Bronchial epithelial cell (primary cell): ENCODE measurements around the gene RNF39. TPM values are rescaled to one million over a fixed set of nuclear protein-coding genes. Genes with fewer than 3 reads are reported as not detected.
A peak's percentile ranks its signal among the peaks of the same experiment; 100 is the strongest.

Experiments used
- DNase-seq: peaks from one replicate; pipeline ENCODE4 v3.0.0-alpha.2; 2010; ENCODE audit warnings: low read depth
- FAIRE-seq: peaks from 2 replicates; lab custom pipeline; 2011; peaks lifted over from hg19 to GRCh38; lab: Jason Lieb, UNC
- H3K27me3 ChIP-seq: 2 replicates; pipeline ENCODE4 v1.5.1; 2011; ENCODE audit warnings: low read length; ENCODE audit not compliant: control insufficient read depth, insufficient read depth
- H3K36me3 ChIP-seq: 2 replicates; pipeline ENCODE4 v1.5.1; 2011; ENCODE audit warnings: low read length; ENCODE audit not compliant: control insufficient read depth, insufficient read depth
- H3K4me3 ChIP-seq: 2 replicates; pipeline ENCODE4 v1.5.1; 2011; ENCODE audit warnings: mild to moderate bottlenecking, low read depth, low read length, control low read depth
- total RNA-seq: library from RNA; depleted of rRNA; stranded (reverse); fragments of >200 nt; gene quantifications from 2 replicates; pipeline ENCODE4 v1.2.1, GENCODE V29; 2014
- TF ChIP-seq, protein P1 (sequence below): IDR thresholded peaks from 2 replicates; pipeline ENCODE4 v1.5.1; 2011; ENCODE audit warnings: mild to moderate bottlenecking, moderate library complexity, low read length, control low read depth, inconsistent platforms; ENCODE audit not compliant: insufficient read depth, severe bottlenecking

RNF39 gene
- total RNA-seq, 1 donor from 2014 or later = 1.6 TPM

DNA sequence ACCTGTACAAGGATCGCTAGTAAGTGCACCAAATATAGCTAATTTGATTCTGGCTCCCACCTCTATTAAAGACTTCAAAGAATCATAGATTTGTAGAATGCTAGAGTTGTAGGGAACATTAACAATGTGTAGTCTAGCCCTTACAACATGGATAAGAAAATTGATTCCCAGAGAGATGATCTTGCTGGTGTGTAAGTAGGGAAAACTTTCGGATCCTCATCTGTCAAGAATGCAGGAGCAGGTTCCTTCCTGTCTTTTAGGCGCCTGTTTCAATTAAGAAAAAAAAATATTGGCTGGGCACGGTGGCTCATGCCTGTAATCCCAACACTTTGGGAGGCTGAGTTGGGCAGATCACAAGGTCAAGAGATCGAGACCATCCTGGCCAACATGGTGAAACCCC, 12.3 kb upstream of the RNF39 start:
- H3K36me3 ChIP-seq = no peaks in the 10 kb centered on the region
- no peak overlapping the region for H3K4me3 ChIP-seq
- TF ChIP-seq, protein P1, sequence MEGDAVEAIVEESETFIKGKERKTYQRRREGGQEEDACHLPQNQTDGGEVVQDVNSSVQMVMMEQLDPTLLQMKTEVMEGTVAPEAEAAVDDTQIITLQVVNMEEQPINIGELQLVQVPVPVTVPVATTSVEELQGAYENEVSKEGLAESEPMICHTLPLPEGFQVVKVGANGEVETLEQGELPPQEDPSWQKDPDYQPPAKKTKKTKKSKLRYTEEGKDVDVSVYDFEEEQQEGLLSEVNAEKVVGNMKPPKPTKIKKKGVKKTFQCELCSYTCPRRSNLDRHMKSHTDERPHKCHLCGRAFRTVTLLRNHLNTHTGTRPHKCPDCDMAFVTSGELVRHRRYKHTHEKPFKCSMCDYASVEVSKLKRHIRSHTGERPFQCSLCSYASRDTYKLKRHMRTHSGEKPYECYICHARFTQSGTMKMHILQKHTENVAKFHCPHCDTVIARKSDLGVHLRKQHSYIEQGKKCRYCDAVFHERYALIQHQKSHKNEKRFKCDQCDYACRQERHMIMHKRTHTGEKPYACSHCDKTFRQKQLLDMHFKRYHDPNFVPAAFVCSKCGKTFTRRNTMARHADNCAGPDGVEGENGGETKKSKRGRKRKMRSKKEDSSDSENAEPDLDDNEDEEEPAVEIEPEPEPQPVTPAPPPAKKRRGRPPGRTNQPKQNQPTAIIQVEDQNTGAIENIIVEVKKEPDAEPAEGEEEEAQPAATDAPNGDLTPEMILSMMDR = no peak
- DNase-seq (peak; percentile 67), FAIRE-seq (no peak)
- H3K27me3 ChIP-seq = no peaks in the 10 kb centered on the region

DNA sequence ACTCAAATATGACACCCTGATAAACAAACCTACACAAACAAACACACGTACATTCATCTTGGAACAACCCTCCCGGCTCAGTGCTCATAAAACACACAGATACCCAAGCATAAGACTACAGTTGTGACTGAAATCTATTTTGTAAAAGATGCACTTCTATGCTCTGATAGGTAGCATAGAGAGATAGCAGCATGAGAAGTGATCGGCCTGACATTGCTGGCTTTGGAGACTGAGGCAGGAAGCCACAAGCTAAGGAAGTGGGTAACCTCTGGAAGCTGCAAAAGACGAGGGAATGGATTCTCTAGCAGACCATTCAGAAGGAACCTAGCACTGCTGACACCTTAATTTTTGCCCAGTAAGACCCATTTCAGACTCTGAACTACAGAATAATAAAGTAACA, 1.6 kb upstream of the RNF39 start:
- no peak for DNase-seq
- no peak for FAIRE-seq
- Histone ChIP-seq H3K27me3 (peaks cover 5% of the 10 kb centered on the region), H3K4me3 (no peak overlapping the region), H3K36me3 (peaks cover 3% of the 10 kb centered on the region)
- TF ChIP-seq, protein P1 = no peak

DNA sequence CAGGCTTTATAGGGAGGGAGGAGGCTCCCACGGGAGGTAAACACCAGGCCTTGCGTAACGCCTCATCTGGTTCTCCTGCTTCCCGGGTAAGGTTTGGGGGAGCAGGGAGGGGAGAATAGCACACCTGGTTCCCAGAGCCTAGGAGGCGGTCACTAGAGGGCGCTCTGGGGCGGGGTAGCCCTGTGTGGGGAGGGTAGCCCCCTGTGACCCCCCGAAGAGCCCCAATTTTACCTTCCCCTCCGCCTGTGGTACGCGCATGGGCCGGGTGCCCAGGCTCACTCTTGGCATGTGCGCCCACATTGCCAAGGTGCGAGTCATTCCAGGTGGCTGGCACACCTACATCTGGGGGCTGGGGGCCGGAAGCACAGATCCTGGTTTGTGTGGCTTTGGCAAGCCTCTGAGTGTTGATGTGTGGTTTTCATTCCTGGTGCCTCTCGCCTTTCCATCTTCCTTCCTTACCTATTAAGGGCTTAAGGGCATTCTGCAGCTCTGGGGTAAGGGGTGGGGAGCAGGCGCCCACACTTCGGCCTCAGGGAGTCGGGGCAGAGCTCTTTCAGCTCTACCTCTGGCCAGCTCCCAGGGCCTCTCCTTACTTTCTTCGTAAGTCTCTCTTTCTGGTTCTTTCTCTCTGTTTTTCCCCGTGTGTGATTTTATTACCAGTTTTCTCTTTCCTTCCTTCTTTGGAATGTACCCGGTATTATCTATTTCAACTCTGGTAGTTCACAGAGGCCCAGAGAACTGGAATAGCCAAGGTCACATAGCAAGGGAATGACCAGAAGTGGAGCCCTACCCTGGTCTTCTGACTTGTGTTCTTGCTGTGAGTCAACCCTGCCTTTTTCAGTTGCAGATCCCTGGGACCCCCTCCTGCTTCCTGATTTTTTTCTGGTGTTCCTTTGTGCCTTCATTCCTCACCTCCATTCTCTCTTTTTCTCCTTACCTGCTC, 492 bp upstream of the RNF39 start:
- Histone ChIP-seq H3K4me3 (peak overlapping the region; percentile 83), H3K27me3 (peaks cover 5% of the 10 kb centered on the region), H3K36me3 (peaks cover 8% of the 10 kb centered on the region)
- TF ChIP-seq, protein P1 = peak; percentile 56
- DNase-seq = peak; percentile 83
- peak; percentile 52 for FAIRE-seq

DNA sequence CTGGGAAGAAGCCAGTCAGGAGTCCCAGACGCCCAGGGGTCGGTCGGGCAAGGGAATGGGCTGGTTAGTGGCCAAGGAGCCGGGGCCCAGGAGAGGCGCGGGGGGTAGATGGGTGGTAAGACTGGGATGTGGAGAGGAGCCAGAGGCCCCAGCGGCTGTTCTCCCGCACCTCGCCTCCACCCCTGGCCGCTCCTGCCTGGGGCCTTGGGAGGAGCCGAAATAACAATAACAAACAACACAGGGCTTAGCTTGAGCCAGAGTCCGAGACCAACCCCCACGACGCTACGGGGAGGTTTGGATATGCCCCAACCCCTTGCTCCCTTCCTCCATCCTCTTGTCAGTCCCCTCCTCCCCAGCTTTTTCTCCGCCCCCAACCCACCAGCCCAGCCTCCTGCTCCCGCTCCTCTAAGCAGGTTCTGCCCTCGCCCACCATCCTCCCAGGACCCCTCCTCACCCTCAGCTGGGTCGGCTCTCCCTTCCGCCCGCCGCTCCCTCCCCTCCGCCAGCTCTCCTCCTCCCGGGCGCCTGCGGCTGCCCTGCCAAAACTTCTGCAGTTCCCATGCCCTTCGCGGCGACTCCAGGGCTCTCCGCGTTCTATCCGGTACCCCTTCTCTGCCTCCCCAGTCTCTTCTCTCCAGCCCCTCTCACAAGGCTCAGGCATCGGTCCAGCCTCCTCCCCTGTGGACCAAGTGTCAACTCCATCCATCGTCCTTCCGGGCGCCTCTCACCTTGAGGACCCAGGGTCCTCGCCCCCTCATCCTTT, 1.1 kb downstream of the RNF39 start:
- peak overlapping the region; percentile 83 for H3K4me3 ChIP-seq
- H3K36me3 ChIP-seq = peaks cover 13% of the 10 kb centered on the region
- TF ChIP-seq, protein P1 = no peak
- DNase-seq = no peak
- no peak for FAIRE-seq
- peaks cover 5% of the 10 kb centered on the region for H3K27me3 ChIP-seq

DNA sequence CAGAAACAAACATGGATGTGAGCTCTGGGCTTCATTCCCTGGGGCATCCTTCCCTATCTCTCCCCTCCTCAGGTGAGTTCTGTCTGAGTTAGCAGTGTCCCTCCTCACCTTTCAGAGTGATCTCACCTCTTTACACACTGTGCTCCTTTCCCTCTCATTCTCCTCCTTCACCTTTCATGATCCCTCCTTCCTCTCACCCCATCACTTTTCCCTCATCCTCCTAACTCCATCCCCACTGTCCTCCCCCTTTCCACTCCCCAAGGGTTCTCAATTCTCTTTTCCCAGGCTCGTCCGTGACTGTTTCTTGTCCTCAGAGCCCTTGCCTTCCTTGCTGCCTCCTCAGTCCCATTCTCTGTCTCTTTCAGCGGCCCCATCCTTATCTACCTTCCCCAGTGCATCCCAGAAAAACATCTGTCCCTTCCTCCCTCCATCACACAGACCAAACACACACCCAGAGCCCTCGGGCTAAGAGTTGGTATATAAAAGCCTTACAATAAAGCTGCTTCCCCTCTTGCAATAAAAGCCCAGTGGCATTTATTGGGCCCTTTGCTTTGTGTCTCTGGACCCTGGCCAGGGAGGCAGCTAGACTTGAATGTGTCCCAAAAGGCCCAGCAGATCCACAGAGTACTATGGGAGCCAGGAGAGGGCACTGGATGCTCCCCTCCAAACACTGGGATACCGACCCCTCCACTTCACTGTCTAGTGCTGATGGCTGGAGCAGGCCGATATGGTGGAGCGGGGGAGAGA, 1.9 kb downstream of the RNF39 start:
- TF ChIP-seq, protein P1 = no peak
- DNase-seq (no peak), FAIRE-seq (peak; percentile 93)
- H3K4me3 ChIP-seq = peak overlapping the region; percentile 83
- peaks cover 14% of the 10 kb centered on the region for H3K36me3 ChIP-seq
- peaks cover 2% of the 10 kb centered on the region for H3K27me3 ChIP-seq
